ENCODE measurements around the gene MAP3K13. TPM values are rescaled to one million over a fixed set of nuclear protein-coding genes. Genes with fewer than 3 reads are reported as not detected.
A peak's percentile ranks its signal among the peaks of the same experiment; 100 is the strongest.

The MAP3K13 gene
- total and polyA plus RNA-seq, 2 of the 13 experiments (the other 11 are each of a cell fraction or from before 2014, with no cell fraction given), result 24.2 to 26.5 TPM

DNA sequence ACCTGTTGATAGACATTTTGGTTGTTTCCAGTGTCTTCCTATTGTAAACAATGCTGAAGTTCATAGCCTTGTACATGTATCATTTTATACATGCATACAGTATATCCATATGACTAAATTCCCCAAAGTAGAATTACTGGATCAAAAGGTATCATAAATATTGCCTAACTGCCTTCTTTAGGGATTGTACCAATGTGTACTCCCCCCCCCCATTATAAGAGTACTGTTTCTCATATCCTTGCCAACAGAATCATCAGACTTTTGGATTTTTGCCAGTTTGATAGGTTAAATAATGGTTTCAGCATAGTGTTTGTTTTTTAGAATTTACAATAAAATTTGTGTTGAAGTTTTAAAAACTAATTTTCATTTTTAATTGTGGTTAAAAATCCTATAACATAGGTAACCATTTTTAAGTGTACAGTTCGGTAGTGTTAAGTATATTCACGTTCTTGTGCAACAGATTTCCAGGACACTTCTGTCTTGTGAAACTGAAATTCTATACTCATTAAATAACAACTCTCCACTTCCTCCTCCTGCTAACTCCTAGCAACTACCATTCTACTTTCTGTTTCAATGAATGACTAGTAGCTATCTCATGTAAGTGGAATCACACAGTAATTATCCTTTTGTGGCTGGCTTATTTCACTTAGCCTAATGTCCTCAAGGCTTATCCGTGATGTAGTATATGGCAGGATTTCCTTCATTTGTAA lies 30.8 kb upstream of the MAP3K13 start (continued):
- TF ChIP-seq, protein P1, sequence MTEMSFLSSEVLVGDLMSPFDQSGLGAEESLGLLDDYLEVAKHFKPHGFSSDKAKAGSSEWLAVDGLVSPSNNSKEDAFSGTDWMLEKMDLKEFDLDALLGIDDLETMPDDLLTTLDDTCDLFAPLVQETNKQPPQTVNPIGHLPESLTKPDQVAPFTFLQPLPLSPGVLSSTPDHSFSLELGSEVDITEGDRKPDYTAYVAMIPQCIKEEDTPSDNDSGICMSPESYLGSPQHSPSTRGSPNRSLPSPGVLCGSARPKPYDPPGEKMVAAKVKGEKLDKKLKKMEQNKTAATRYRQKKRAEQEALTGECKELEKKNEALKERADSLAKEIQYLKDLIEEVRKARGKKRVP (CRISPR knock-in tag; IDR thresholded peaks at IDR 0.05), result 0 out of 4 replicates have a peak, but pooled peaks of 1 of the 2 experiments have one; percentile 25
- no peak for TF ChIP-seq ARNT2 (CRISPR knock-in tag; IDR thresholded peaks at IDR 0.05; ENCODE audit: low read depth)
- no peak for TF ChIP-seq NFYB (CRISPR knock-in tag; IDR thresholded peaks at IDR 0.05)
- TF ChIP-seq PHF20 (CRISPR knock-in tag; IDR thresholded peaks at IDR 0.05), result no peak
- peak; percentile 84 for TF ChIP-seq ZNF792 (CRISPR knock-in tag; IDR thresholded peaks at IDR 0.05)
- TF ChIP-seq SOX13 (IDR thresholded peaks at IDR 0.05), result no peak
- peak in 1 of 2 experiments; percentile 7; a peak in 1 of 4 replicates for TF ChIP-seq SOX13 (CRISPR knock-in tag; conservative IDR thresholded peaks at IDR 0.05 in 1 of 2, IDR thresholded peaks at IDR 0.05 in 1 of 2)
- TF ChIP-seq ZNF451 (CRISPR knock-in tag; IDR thresholded peaks at IDR 0.05), result no peak
- no peak for TF ChIP-seq ZNF747 (CRISPR knock-in tag; IDR thresholded peaks at IDR 0.05; ENCODE audit: borderline replicate concordance)
- TF ChIP-seq SOX5 (CRISPR knock-in tag; IDR thresholded peaks at IDR 0.05; ENCODE audit: borderline replicate concordance), result peak; percentile 13; the same call in 1 of the 2 replicates
- no peak for TF ChIP-seq HOXA7 (CRISPR knock-in tag; IDR thresholded peaks at IDR 0.05)
- no peak for TF ChIP-seq RARA (CRISPR knock-in tag; IDR thresholded peaks at IDR 0.05)
- no peak for TF ChIP-seq NFKB2 (CRISPR knock-in tag; IDR thresholded peaks at IDR 0.05; ENCODE audit: borderline replicate concordance)
- no peak for TF ChIP-seq TMF1 (CRISPR knock-in tag; IDR thresholded peaks at IDR 0.05; ENCODE audit: low read depth)
- TF ChIP-seq SIX4 (CRISPR knock-in tag; IDR thresholded peaks at IDR 0.05), result peak; percentile 82
- peak; percentile 41; the same call in 1 of the 2 replicates for TF ChIP-seq BCL6 (CRISPR knock-in tag; IDR thresholded peaks at IDR 0.05)
- TF ChIP-seq CREB1 (IDR thresholded peaks at IDR 0.05), result no peak
- TF ChIP-seq CREB1 (CRISPR knock-in tag; IDR thresholded peaks at IDR 0.05), result 0 out of 2 replicates have a peak, but pooled peaks have one; percentile 12
- TF ChIP-seq, protein P2, sequence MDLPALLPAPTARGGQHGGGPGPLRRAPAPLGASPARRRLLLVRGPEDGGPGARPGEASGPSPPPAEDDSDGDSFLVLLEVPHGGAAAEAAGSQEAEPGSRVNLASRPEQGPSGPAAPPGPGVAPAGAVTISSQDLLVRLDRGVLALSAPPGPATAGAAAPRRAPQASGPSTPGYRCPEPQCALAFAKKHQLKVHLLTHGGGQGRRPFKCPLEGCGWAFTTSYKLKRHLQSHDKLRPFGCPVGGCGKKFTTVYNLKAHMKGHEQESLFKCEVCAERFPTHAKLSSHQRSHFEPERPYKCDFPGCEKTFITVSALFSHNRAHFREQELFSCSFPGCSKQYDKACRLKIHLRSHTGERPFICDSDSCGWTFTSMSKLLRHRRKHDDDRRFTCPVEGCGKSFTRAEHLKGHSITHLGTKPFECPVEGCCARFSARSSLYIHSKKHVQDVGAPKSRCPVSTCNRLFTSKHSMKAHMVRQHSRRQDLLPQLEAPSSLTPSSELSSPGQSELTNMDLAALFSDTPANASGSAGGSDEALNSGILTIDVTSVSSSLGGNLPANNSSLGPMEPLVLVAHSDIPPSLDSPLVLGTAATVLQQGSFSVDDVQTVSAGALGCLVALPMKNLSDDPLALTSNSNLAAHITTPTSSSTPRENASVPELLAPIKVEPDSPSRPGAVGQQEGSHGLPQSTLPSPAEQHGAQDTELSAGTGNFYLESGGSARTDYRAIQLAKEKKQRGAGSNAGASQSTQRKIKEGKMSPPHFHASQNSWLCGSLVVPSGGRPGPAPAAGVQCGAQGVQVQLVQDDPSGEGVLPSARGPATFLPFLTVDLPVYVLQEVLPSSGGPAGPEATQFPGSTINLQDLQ (CRISPR knock-in tag; IDR thresholded peaks at IDR 0.05), result no peak

All from HepG2 (cell line).